HepG2 (cell line): Measurements from ENCODE around the gene MAP2K5. TPM values are rescaled to one million over a fixed set of nuclear protein-coding genes. Genes with fewer than 3 reads are reported as not detected.
A peak's percentile ranks its signal among the peaks of the same experiment; 100 is the strongest.

Source experiments
- ATF4 ChIP-seq, 2 experiments: fragments of 450-650 bp in 1 of 2; sonication (generic) in 1 of 2; formaldehyde crosslinking; IDR thresholded peaks; 2 replicates each; pipeline versions ENCODE4 v1.5.0 to v1.8.0; 2020 to 2022; ENCODE audit warnings: mild to moderate bottlenecking in 1 of 2, missing genetic modification reagents in 1 of 2
- CHCHD3 ChIP-seq: sonication (generic); formaldehyde crosslinking; IDR thresholded peaks from 2 replicates; pipeline ENCODE4 v1.8.0; 2022; ENCODE audit warnings: mild to moderate bottlenecking, missing genetic modification reagents, moderate library complexity
- MTERF4 ChIP-seq: sonication (generic); formaldehyde crosslinking; IDR thresholded peaks from 2 replicates; pipeline ENCODE4 v1.8.0; 2023; ENCODE audit warnings: mild to moderate bottlenecking, missing genetic modification reagents
- NR1H2 ChIP-seq: sonication (generic); formaldehyde crosslinking; IDR thresholded peaks from 2 replicates; pipeline ENCODE4 v1.8.1; 2022; ENCODE audit warnings: low read depth, missing genetic modification reagents, borderline replicate concordance
- POGZ ChIP-seq: sonication (generic); formaldehyde crosslinking; IDR thresholded peaks from 2 replicates; pipeline ENCODE4 v1.4.0; 2020; ENCODE audit warnings: mild to moderate bottlenecking, missing genetic modification reagents
- PRDM4 ChIP-seq: sonication (generic); formaldehyde crosslinking; IDR thresholded peaks from 2 replicates; pipeline ENCODE4 v1.9.0; 2021; ENCODE audit warnings: missing genetic modification reagents, borderline replicate concordance
- RBAK ChIP-seq: sonication (generic); formaldehyde crosslinking; IDR thresholded peaks from 2 replicates; pipeline ENCODE4 v1.5.1; 2020; ENCODE audit warnings: mild to moderate bottlenecking, missing genetic modification reagents
- RORA ChIP-seq: sonication (generic); formaldehyde crosslinking; IDR thresholded peaks from 2 replicates; pipeline ENCODE4 v1.5.0; 2020; ENCODE audit warnings: mild to moderate bottlenecking, missing genetic modification reagents, moderate library complexity
- SAP130 ChIP-seq: IDR thresholded peaks from 2 replicates; pipeline ENCODE4 v1.6.1; 2016; ENCODE audit warnings: low read depth
- SCMH1 ChIP-seq: sonication (generic); formaldehyde crosslinking; IDR thresholded peaks from 2 replicates; pipeline ENCODE4 v1.9.0; 2021; ENCODE audit warnings: missing genetic modification reagents, mild to moderate bottlenecking, borderline replicate concordance
- THAP9 ChIP-seq: sonication (generic); formaldehyde crosslinking; IDR thresholded peaks from 2 replicates; pipeline ENCODE4; 2020; ENCODE audit warnings: missing genetic modification reagents, mild to moderate bottlenecking, borderline replicate concordance
- ZNF292 ChIP-seq: sonication (generic); formaldehyde crosslinking; IDR thresholded peaks from 2 replicates; pipeline ENCODE4 v1.8.1; 2022; ENCODE audit warnings: mild to moderate bottlenecking, low read depth, missing genetic modification reagents, borderline replicate concordance
- ZNF383 ChIP-seq: sonication (generic); formaldehyde crosslinking; IDR thresholded peaks from 2 replicates; pipeline ENCODE4 v1.4.0; 2020; ENCODE audit warnings: missing genetic modification reagents, mild to moderate bottlenecking, borderline replicate concordance
- ZNF432 ChIP-seq: sonication (generic); formaldehyde crosslinking; IDR thresholded peaks from 2 replicates; pipeline ENCODE4 v1.5.0; 2020; ENCODE audit warnings: missing genetic modification reagents, mild to moderate bottlenecking, borderline replicate concordance
- ZNF513 ChIP-seq: sonication (generic); formaldehyde crosslinking; conservative IDR thresholded peaks from 2 replicates; pipeline ENCODE4 v1.5.0; 2020; ENCODE audit warnings: missing genetic modification reagents
- ZNF546 ChIP-seq: sonication (generic); formaldehyde crosslinking; conservative IDR thresholded peaks from 2 replicates; pipeline ENCODE4 v1.8.1; 2023; ENCODE audit warnings: mild to moderate bottlenecking, missing genetic modification reagents
- ZNF678 ChIP-seq: sonication (generic); formaldehyde crosslinking; IDR thresholded peaks from 2 replicates; pipeline ENCODE4 v1.4.0; 2020; ENCODE audit warnings: mild to moderate bottlenecking, missing genetic modification reagents
- ZNF776 ChIP-seq: sonication (generic); formaldehyde crosslinking; IDR thresholded peaks from 2 replicates; pipeline ENCODE4 v1.4.0; 2020; ENCODE audit warnings: mild to moderate bottlenecking, missing genetic modification reagents
- polyA plus RNA-seq, 8 experiments: library from polyadenylated mRNA; depleted of rRNA in 3 of 8; stranded (reverse) in 7 of 8; unstranded in 1 of 8; fragments of >200 nt; fragmentation: Illumina TruSeq in 4 of 8; extraction: Trizol in 4 of 8; gene quantifications; 2 replicates each; pipeline versions ENCODE4 v1.2.1 to v1.2.3, GENCODE V29; 2011 to 2016; ENCODE audit warnings: low read depth in 4 of 8, missing spikeins in 1 of 8, mixed read lengths in 1 of 8; ENCODE audit not compliant: insufficient read depth in 1 of 8
- total RNA-seq, 5 experiments: library from RNA; depleted of rRNA; stranded (reverse); fragments of >200 nt; fragmentation: Illumina TruSeq; extraction: Trizol; gene quantifications; 2 replicates each; pipeline ENCODE4 v1.2.3, GENCODE V29; 2016; ENCODE audit warnings: low read depth in 1 of 5

Gene MAP2K5
- total and polyA plus RNA-seq, 2 of the 13 experiments (the other 11 are each of a cell fraction or from before 2014, with no cell fraction given), result 4.0 to 4.3 TPM

GRCh38 chr15:67521029-67521782 lies 21.3 kb upstream of the MAP2K5 start, which contains the start of gene C15orf61 (continued):
- TF ChIP-seq ZNF513 (no peak; the same call in 1 of the 2 replicates), SAP130 (CRISPR knock-in tag) (peak; percentile 88), RORA (no peak; the same call in 1 of the 2 replicates), ZNF546 (CRISPR knock-in tag) (peak; percentile 97), MTERF4 (CRISPR knock-in tag) (0 out of 2 replicates have a peak, but pooled peaks have one; percentile 63), ZNF678 (CRISPR knock-in tag) (peak; percentile 93; the same call in 1 of the 2 replicates), POGZ (CRISPR knock-in tag) (peak; percentile 72), ZNF292 (CRISPR knock-in tag) (no peak; the same call in 1 of the 2 replicates), ZNF383 (CRISPR knock-in tag) (no peak), PRDM4 (CRISPR knock-in tag) (0 out of 2 replicates have a peak, but pooled peaks have one; percentile 35), ZNF776 (CRISPR knock-in tag) (peak; percentile 84; the same call in 1 of the 2 replicates), ZNF432 (no peak), THAP9 (CRISPR knock-in tag) (peak; percentile 74), SCMH1 (CRISPR knock-in tag) (no peak), CHCHD3 (CRISPR knock-in tag) (peak; percentile 94), ATF4 (CRISPR knock-in tag; IDR thresholded peaks at IDR 0.05) (peak in 1 of 2 experiments; percentile 65; a peak in 1 of 4 replicates), RBAK (CRISPR knock-in tag) (no peak), NR1H2 (CRISPR knock-in tag) (no peak)
